Heart right ventricle (tissue), 16 donors: ENCODE measurements around the gene SHB. TPM values are rescaled to one million over a fixed set of nuclear protein-coding genes. Genes with fewer than 3 reads are reported as not detected.
"Not testable (repeated sequence)": the region's sequence is repeated elsewhere in the genome, so short reads cannot be mapped to it uniquely, and the experiment has no call there.

Experiments
- ATAC-seq, 8 donors: fragments of 200-7000 bp; cut with Tn5 transposase; one replicate each; pipeline ENCODE4 v1.9.1; 2020; ENCODE audit warnings: mild to moderate bottlenecking in 8 of 8, moderate library complexity in 8 of 8, moderate number of reproducible peaks in 1 of 8
- DNase-seq, 2 donors: peaks; one replicate each; pipeline ENCODE4 v3.0.0-alpha.2; 2020
- H3K27ac ChIP-seq, 10 donors: fragments of 200-600 bp; sonication (generic) in 2 of 10; one replicate each; pipeline versions ENCODE4 v1.5.0 to v1.8.0; 2020 to 2022; ENCODE audit warnings: mild to moderate bottlenecking in 3 of 10
- H3K27me3 ChIP-seq, 7 donors: fragments of 200-600 bp; one replicate each; pipeline ENCODE4 v1.8.0; 2021 to 2022; ENCODE audit warnings: mild to moderate bottlenecking in 2 of 7
- H3K36me3 ChIP-seq, 9 donors: fragments of 200-600 bp; sonication (generic) in 1 of 9; one replicate each; pipeline versions ENCODE4 v1.5.0 to v1.8.0; 2020 to 2022; ENCODE audit warnings: mild to moderate bottlenecking in 2 of 9
- H3K4me1 ChIP-seq, 9 donors: fragments of 200-600 bp; sonication (generic) in 1 of 9; one replicate each; pipeline versions ENCODE4 v1.5.0 to v1.8.0; 2020 to 2022; ENCODE audit warnings: mild to moderate bottlenecking in 4 of 9
- H3K4me3 ChIP-seq, 10 donors: fragments of 200-600 bp; sonication (generic) in 2 of 10; one replicate each; pipeline versions ENCODE4 v1.5.0 to v1.8.0; 2020 to 2022; ENCODE audit warnings: mild to moderate bottlenecking in 7 of 10, moderate library complexity in 2 of 10
- H3K9me3 ChIP-seq, 11 donors: fragments of 200-600 bp in 10 of 11; sonication (generic) in 2 of 11; one replicate each; pipeline versions ENCODE4 v1.5.0 to v1.8.0; 2013 to 2022; ENCODE audit warnings: mild to moderate bottlenecking in 2 of 11, control low read depth in 1 of 11, moderate library complexity in 1 of 11
- CTCF ChIP-seq, 9 donors: fragments of 200-600 bp; sonication (generic) in 2 of 9; IDR thresholded peaks; one replicate each; pipeline versions ENCODE4 v1.5.0 to v1.8.0; 2021 to 2022; ENCODE audit warnings: antibody characterized with exemption in 9 of 9, mild to moderate bottlenecking in 5 of 9, moderate library complexity in 1 of 9
- WGBS, 2 donors: extraction: QIAGEN DNeasy Blood & Tissue Kit; methylation state at CpG; one replicate each; pipeline ENCODE4 v1.1.7; 2013; ENCODE audit warnings: inconsistent platforms in 1 of 2; 5-methylcytosine and 5-hydroxymethylcytosine counted together
- intact Hi-C, 10 donors: fragments of 100-400 bp; cut with DNase I; formaldehyde crosslinking; loops; one replicate each; pipeline versions ENCODE4 v1.11.1 to v1.14.2; 2022
- polyA plus RNA-seq, 2 donors: library from polyadenylated mRNA; stranded (reverse); fragments of 200-250 nt; gene quantifications; one replicate each; pipeline ENCODE4 v1.2.3, GENCODE V29; 2013
- total RNA-seq, 10 donors: library from RNA; stranded (reverse); fragmentation: NEBNext Ultra II Directional in 3 of 10; extraction: Animal tissue kit (Norgen Biotek cat#: 25700) in 3 of 10; gene quantifications; one replicate each; pipeline versions ENCODE4 v1.2.1 to v1.2.4, GENCODE V29; 2021 to 2023
- donor health status: Arrhythmogenic right ventricular cardiomyopathy.
- donor health status: ischemic (EF 13 %, LVEDD 7.1; RV severe dilation, severe dysfunction).
- donor health status: healthy with polysubstance abuse.
- donor health status: DM: no; HTN: yes; CAD: no.
- donor health status: DM: no; HTN: no; CAD: no.
- donor health status: ischemic (EF 25% LVEDD 6.9; RV normal size, moderate dysfunction).
- donor health status: ischemic (EF 25% LVEDD 5.7; RV mildly dilated, moderate dysfunction).
- donor health status: healthy.
- donor health status: DM: yes; HTN: yes; CAD: no.
- donor health status: Ischemic cardiomyopathy.
- donor health status: ischemic (EF 35%, LVEDD 5.7; RV mildly dilated, moderate dysfunction).
- donor health status: nonischemic (EF 11% LVEDD 7.7; RV severe dilation, severe dysfunction).
- donor health status: DM: yes; HTN: yes; CAD: no.
- donor health status: PGD.
- donor health status: ischemic (EF 29% LVEDD 5.4; RV normal size, mild dysfunction).
- donor health status: nonischemic (EF 23%, LVEDD 6.1; RV moderate dilation, normal function).

The SHB gene
- total and polyA plus RNA-seq, 12 donors: 5.7 to 26.6 (median 18.0) TPM

GRCh38 chr9:37892063-37892462, 177.0 kb downstream of the SHB start:
- Histone ChIP-seq H3K27ac (no peak overlapping the region), H3K4me3 (no peak overlapping the region), H3K4me1 (no peaks in the 10 kb centered on the region), H3K9me3 (no peaks in the 10 kb centered on the region), H3K36me3 (peaks cover 0 to 88% (median 38%) of the 10 kb centered on the region in 9 donors), H3K27me3 (no peaks in the 10 kb centered on the region)
- intact Hi-C loops: no loop called here
- no peak for TF ChIP-seq CTCF (IDR thresholded peaks at IDR 0.05)
- ATAC-seq (no peak), DNase-seq (no peak)
- WGBS, 2 donors: 84 to 85% methylated on average over 8 of the region's 8 CpGs

- DNase-seq, ATAC-seq, H3K4me1 ChIP-seq, H3K4me3 ChIP-seq, H3K27me3 ChIP-seq, H3K27ac ChIP-seq, H3K9me3 ChIP-seq, intact Hi-C loops: not testable (repeated sequence)
- WGBS, 2 donors: 98 to 99% methylated on average over 13 to 14 of the region's 17 CpGs
- H3K36me3 ChIP-seq: peaks cover 0 to 86% (median 29%) of the 10 kb centered on the region in 9 donors
These were observed 178.0 kb downstream of the SHB start for GRCh38 chr9:37891042-37891441.

- Histone ChIP-seq H3K9me3 (no peaks in the 10 kb centered on the region), H3K36me3 (peaks cover 0 to 79% (median 16%) of the 10 kb centered on the region in 9 donors), H3K4me1 (no peaks in the 10 kb centered on the region), H3K27me3 (no peaks in the 10 kb centered on the region), H3K27ac (no peak overlapping the region), H3K4me3 (no peak overlapping the region)
- intact Hi-C loops: no loop called here
- ATAC-seq (no peak), DNase-seq (no peak)
- no peak for TF ChIP-seq CTCF (IDR thresholded peaks at IDR 0.05)
These were observed 179.5 kb downstream of the SHB start for GRCh38 chr9:37889536-37889935.

- H3K4me3 ChIP-seq, H3K4me1 ChIP-seq, ATAC-seq, intact Hi-C loops, H3K9me3 ChIP-seq, H3K27ac ChIP-seq, DNase-seq, H3K27me3 ChIP-seq: not testable (repeated sequence)
- 83 to 89% methylated on average over 11 of the region's 11 CpGs for whole genome bisulfite sequencing, 2 donors
- peaks cover 0 to 69% (median 12%) of the 10 kb centered on the region in 9 donors for H3K36me3 ChIP-seq
These were observed 180.9 kb downstream of the SHB start for GRCh38 chr9:37887977-37888583.

- intact Hi-C loops: no loop called here
- H3K9me3 ChIP-seq: peaks cover 0 to 7% (median 0%) of the 10 kb centered on the region in 11 donors
- WGBS, 2 donors: 97 to 100% methylated on average over 2 of the region's 2 CpGs
- H3K27me3 ChIP-seq: no peaks in the 10 kb centered on the region
- H3K4me3 ChIP-seq: no peak overlapping the region
- TF ChIP-seq CTCF (IDR thresholded peaks at IDR 0.05): no peak
- peaks cover 0 to 66% (median 4%) of the 10 kb centered on the region in 9 donors for H3K36me3 ChIP-seq
- H3K4me1 ChIP-seq: no peaks in the 10 kb centered on the region
- DNase-seq (no peak), ATAC-seq (no peak)
- H3K27ac ChIP-seq: no peak overlapping the region
These were observed 188.0 kb downstream of the SHB start for GRCh38 chr9:37880916-37881479.
